WTC11 (cell line): ENCODE results near the gene CDCA5.

Source experiments
- TF ChIP-seq, protein P1 (sequence below): sonication (generic); formaldehyde crosslinking; IDR thresholded peaks from 2 replicates; pipeline ENCODE4 v1.8.1; 2023; ENCODE audit warnings: mild to moderate bottlenecking, missing genetic modification reagents
- TF ChIP-seq, protein P2 (sequence below): sonication (generic); formaldehyde crosslinking; IDR thresholded peaks from 2 replicates; pipeline ENCODE4 v1.8.0; 2022; ENCODE audit warnings: mild to moderate bottlenecking, missing genetic modification reagents

DNA sequence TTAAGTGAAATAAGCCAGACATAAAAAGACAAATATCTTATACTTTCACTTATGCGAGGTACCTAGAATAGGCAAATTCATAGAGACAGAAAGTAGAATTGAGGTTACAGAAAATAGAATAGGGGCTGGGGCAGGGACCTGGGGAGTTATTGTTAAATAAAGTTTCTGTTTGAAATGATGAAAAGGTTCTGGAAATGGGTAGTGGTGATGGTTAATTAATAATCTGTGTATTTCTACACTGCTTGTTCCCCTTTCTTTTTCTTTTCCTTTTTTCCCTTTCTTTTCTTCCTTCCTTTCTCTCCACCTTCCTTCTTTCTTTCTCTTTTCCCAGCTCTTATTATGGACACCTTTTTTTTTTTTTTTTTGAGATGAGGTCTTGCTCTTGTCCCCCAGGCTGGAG, 28.3 kb downstream of the CDCA5 start:
- TF ChIP-seq, protein P1, sequence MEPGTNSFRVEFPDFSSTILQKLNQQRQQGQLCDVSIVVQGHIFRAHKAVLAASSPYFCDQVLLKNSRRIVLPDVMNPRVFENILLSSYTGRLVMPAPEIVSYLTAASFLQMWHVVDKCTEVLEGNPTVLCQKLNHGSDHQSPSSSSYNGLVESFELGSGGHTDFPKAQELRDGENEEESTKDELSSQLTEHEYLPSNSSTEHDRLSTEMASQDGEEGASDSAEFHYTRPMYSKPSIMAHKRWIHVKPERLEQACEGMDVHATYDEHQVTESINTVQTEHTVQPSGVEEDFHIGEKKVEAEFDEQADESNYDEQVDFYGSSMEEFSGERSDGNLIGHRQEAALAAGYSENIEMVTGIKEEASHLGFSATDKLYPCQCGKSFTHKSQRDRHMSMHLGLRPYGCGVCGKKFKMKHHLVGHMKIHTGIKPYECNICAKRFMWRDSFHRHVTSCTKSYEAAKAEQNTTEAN (CRISPR knock-in tag), result no peak
- TF ChIP-seq, protein P2, sequence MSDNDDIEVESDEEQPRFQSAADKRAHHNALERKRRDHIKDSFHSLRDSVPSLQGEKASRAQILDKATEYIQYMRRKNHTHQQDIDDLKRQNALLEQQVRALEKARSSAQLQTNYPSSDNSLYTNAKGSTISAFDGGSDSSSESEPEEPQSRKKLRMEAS (CRISPR knock-in tag), result no peak
